HPDE6-E6E7 (cell line): ENCODE results near the gene RAPGEF3.

ENCODE experiments used
- DNase-seq: peaks from one replicate; pipeline ENCODE4 v3.0.0; 2011; ENCODE audit warnings: missing footprints; ENCODE audit errors: extremely low spot score

Gene RAPGEF3, protein sequence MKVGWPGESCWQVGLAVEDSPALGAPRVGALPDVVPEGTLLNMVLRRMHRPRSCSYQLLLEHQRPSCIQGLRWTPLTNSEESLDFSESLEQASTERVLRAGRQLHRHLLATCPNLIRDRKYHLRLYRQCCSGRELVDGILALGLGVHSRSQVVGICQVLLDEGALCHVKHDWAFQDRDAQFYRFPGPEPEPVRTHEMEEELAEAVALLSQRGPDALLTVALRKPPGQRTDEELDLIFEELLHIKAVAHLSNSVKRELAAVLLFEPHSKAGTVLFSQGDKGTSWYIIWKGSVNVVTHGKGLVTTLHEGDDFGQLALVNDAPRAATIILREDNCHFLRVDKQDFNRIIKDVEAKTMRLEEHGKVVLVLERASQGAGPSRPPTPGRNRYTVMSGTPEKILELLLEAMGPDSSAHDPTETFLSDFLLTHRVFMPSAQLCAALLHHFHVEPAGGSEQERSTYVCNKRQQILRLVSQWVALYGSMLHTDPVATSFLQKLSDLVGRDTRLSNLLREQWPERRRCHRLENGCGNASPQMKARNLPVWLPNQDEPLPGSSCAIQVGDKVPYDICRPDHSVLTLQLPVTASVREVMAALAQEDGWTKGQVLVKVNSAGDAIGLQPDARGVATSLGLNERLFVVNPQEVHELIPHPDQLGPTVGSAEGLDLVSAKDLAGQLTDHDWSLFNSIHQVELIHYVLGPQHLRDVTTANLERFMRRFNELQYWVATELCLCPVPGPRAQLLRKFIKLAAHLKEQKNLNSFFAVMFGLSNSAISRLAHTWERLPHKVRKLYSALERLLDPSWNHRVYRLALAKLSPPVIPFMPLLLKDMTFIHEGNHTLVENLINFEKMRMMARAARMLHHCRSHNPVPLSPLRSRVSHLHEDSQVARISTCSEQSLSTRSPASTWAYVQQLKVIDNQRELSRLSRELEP

DNA sequence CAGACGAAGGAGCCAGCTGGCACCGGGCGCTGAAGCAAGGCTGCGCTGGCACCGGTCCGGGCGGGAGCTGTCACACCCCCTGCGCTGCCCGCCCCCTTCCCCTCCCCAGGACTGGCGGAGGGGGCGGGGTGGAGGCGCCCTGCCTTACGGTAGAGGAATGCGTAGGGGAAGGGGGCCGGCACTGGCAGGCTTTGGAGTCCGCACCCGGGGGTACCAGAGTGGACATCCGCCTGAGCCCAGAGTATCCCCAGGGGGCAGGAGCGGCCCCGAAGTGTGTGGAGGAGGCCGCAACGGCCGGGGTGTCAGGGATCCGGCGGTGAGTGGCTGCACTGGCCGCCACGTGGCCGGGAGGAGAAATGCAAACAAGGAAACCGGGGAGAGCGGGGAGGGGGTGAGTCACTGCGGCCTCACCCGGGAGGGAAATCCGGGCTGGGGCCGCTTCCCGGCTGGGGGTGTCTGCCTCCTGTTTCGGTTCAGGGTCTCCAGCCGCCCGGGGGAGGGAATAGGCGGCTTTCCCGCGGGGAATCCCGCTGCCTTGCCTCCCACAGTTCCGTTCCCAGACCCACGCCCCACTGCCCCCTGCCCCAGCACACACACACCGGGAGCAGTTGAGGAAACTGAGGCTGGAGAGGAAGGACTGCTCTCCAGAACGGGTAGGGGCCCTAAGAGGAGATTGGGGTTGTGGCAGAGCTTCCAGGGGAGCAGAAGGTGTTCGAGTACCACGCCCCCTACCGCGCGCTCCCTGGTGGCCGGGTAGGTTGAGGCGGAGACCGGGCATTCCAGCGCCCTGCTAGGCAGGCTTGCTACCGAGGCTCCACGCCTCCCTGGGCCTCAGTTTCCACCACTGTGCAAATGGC is at the start of gene RAPGEF3:
RAPGEF3 (minus strand) TSS at position 47 of the 857 bp plus-strand sequence. CDS start 324 bp downstream, outside the sequence.
- DNase-seq: peak; percentile 94

DNA sequence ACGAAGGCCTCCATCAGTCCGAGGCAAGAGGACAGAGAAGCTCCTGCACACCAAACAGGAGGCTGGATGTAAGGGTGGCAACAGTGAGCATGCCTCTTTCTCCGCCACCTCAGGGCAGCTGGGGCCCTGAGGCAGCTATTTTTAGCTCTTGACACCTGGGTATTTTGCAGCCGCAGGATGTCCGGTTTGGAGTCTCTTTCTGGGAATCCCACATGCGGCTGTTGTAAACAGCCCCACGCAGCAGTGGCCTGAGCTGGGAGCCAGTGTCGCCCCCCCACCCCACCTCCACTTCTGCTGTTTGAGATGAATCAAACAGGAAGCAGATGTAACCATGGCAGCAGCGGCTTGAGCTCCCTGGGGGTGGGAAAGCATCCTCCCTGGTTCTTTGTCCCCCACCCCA is 49.4 kb upstream of the RAPGEF3 start:
- no peak for DNase-seq

DNA sequence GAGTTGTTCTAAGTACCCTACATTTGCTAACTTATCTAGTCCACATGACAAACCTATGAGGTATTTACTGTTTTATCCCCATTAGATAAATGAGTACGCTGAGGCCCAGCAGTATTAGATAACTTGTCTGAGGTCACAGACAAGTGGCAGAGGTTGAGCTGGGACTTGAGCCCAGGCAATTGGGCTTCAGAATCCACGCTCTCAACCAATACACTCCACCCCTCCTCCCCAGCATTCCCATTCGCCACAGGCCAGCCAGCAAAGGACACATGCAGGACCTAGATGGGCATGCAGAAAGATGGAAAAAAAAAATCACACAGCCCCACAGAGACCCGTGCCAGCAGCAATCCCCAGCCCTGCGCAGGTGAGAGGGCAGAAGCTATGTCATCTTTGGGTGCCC is 48.7 kb upstream of the RAPGEF3 start:
- no peak for DNase-seq

DNA sequence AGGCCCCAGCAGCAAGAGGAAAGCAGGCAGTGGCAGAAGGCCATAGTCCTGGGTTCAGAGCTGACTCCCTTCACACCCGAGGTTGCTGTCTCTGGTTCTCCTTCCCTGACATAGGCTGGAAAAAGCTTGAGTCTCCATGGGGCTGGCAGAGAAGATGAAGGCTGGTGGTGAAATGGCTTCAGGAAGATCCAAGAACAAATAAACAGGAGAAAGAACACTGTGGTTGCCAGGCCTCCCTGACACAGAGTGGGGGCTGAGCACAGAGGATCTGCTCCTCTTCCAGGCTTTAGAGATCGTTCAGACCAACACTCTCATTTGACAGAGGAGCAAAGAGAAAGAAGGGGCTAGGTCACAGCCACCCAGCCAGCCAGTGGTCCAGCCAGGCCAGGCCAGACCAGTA is 46.7 kb upstream of the RAPGEF3 start:
- DNase-seq: no peak

DNA sequence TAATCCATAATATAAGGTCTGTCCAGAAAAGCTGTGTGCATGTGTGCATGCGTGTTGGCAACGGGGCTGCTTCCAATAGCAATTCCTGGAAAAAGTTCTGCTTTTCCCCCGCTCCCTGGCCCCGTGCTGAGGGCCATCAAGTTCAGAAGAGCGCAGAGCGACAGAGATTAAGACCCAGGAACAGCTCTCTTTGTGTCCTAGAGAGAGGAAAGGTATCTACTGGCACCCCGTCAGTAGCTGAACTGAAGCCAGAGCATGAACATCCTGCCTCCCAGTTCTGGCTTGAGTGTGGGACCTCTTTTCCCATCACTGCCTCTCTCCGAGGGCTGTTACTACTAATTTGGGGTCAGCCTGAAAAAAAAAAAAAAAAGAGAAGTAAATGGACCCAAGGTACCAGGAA is 45.5 kb upstream of the RAPGEF3 start:
- no peak for DNase-seq

DNA sequence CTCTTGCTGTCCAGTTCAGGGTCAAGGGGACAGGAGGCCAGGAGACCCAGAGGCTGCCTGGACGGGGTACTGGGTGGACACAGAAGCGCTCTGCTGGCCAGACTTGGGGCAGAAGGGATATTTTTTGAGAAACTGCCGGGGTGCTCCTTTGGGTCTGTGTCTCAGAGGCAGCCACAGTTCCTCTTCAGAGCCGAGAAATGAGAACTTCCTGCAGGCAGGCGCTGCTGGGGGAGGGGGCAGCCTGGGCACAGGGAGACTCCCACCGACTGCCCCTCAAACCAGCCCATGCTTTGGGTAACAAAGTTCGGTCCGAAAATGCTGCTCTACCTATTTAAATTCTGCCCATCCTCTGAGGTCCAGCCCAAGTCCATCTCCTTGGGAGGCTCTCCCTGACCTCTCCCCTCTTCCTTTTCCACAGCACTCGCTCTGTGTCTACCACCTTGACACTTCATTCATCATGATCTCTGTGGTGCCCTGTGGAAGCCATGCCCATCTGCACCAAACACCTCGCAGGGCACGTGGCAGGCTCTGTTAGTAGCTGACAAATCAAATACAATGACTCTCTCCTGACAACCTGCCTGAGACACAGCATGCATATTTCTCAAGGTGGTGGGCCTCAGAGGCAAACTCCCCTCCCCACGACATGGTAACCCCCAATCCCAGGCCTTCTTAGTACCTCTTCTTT is 44.7 kb upstream of the RAPGEF3 start:
- DNase-seq: no peak

DNA sequence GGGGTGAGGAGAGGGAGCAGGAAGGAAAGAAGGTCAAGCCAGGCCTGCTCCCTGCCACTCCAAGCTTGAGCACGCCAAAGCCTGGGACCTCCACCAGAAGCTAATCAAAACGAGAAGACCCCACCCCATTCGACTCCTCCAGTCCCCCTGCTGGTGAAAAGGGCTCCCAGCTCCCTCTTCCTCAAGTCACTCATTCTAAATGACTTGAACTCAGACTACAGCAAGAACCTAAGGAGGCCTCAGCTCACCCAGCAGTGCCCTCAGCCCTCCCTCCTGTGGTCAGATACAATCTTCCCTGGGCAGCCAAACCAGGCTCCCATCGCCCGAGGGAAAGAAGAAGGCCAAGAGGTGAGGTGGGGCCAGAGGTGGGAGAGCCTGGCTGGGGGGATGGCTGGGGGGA is 43.6 kb upstream of the RAPGEF3 start:
- DNase-seq: no peak

DNA sequence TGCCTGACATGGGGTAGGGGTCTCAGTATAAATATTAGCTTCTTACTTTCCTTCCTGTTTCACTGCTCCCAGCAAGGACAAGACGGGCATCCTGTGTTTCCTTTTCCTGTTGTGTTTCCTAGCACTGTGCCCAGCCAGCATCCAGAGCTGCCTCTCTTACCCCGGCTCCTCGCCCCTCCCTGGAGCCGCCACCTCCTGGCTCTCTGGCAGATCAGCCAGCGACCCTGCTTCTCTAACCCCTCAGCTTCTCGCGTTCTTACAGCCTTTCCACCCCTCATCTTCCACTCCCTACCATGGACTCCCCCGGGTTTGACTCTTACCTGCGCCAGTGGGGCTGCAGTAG is 43.2 kb upstream of the RAPGEF3 start:
- no peak for DNase-seq

DNA sequence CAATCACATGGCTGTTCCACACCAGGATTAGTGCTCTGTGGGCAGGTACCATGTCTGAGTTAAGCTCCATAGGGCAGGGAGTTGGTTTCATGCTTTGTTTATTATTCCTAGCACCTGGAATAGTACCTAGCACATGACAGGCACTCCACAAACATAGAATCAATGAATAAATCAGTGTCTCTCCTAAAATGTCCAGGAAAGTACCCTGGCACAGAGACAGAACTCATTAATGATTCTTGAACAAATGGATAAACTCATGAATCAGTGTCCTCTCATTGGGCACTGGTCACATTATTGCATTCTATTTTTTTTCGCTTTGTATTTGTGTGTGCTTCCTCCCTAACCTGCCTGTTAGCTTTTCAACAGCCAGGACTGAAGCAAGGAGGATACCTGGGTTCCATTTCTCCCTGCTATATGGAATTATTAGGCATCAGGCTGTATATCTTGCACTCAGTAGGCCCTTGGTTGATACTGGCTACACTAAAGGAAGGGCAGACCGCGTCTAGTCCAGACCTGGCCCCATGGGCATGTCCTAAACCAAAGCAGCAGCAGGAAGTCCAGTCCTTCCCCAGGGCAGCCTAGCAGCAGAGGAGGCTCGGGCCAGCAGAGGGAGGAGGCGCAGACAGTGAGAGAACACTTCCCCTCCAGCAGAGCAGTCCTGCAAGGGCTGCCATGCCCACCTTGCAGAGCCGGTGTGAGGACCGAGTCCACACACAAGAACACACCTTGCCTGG is 42.7 kb upstream of the RAPGEF3 start:
- no peak for DNase-seq

DNA sequence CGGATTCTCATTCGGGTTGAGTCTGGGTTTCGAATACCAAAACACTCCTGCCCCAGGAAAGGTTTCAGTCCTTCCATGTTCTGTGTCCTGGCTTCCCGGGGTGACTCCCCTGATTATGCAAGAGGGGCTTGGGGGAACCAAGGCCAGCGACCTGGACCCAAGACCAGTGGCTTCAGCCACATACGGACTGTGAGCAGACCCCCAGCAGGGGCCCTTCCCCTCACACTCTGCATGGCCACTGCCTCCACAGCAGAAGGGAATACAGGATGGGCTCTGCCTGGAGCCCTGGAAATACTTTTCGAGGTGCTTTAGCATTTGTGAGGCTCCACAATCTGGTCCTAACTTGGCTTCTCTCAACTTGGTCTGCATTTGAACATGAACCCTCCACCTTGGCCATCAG is 41.9 kb upstream of the RAPGEF3 start:
- no peak for DNase-seq

DNA sequence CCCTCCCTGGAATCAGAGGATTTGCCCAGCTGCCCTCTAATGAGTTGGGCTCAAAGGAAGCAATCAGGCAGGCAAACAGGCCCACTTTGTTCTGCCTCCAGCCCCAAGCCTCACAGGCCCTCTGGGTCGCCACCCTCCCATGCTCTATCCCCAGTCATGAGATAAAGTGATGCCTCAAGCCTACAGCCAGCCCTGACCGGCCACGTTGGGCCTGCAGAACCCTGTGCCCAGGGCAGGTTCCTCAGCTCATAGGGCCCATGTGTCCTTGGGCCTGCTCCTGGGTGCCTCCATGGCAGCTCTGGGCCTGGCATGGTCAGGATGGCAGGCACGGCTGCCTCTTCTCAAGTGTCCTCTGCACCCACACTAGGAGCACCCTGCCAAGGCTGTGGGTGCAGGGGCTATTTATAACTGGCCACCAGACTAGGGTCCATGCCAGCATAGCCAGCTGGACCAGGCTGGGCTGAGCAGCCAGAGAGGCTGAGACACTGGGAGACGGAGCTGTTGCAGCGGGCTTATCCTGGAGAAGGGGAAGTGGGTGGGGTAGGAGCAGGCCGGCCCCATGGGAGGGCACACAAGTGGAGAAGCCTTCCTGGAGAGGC is 40.8 kb upstream of the RAPGEF3 start:
- DNase-seq: no peak

DNA sequence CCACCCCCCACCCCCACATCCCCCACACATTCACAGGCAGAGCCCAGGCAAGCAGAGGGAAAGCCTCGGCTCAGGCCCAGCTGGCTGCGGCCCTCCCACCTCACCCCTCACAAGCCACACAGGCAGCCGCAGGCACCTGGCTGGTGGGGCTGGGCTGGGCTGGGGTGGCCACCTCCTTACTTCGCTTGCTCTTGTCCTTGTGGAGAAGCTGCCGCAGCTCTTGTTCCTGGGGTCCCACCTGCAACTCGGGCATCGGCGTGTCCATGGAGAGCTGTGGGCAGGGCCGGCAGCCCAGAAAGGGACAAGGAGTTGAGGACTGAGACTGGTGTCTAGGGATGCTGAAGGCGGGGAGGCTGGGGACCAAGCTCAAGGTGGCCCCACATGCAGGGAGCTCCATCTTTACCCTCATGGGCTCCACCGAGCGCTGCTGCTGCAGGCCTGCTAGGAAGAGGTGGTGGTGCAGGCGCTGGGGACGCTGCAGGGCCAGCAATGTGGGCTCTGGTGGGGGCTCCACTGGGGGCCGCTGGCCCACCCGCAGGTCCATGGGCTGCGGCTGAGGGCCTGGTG is 39.8 kb upstream of the RAPGEF3 start:
- DNase-seq: no peak

DNA sequence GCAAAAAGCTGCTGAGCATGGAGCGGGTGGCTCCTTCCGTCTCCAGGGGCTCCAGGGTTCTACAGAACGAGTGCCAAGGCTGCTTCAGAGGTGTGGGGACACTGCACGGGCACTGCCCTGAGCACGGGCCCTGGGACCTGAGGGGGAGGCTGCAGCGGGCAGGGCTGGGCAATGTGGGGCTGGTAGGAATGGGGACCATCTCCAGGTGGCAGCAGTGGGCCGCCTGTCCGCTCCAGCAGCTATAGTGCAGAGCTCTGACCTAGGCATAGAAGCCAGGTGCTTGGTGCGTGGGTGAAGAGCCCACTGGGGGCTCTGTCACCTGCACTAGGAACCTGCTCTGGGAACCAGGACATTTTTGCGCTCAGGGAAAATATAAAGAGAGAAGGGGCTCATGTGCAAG is 38.8 kb upstream of the RAPGEF3 start:
- DNase-seq: no peak

DNA sequence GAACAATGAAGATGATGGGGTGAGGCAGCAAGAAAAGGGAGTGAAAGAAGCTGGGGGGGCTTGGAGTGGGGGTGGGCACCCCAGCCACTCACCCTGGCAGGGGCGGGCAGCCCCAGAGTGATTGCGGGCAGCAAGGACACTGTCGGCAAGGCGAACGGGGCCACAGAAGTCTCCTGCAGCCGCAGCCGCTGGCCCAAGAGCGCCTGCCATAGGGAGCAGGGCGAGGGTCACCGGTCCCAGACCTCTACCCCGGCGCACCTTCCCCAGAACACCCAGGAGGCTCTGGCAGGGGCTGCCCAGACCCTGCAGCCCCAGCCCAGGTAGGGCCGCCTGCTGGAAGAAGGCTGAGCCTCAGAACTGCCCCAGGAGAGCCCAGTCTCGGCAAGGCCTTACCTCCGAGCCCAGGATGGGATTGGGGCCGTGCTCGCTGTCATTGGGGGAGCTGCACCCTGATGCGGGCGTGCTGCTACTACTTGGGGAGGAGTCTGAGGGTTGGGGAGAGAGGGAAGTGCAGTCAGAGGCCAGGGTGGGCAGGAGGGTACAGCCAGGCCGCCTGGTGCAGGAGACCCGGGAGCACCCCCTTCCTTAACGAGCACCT is 37.2 kb upstream of the RAPGEF3 start:
- no peak for DNase-seq

DNA sequence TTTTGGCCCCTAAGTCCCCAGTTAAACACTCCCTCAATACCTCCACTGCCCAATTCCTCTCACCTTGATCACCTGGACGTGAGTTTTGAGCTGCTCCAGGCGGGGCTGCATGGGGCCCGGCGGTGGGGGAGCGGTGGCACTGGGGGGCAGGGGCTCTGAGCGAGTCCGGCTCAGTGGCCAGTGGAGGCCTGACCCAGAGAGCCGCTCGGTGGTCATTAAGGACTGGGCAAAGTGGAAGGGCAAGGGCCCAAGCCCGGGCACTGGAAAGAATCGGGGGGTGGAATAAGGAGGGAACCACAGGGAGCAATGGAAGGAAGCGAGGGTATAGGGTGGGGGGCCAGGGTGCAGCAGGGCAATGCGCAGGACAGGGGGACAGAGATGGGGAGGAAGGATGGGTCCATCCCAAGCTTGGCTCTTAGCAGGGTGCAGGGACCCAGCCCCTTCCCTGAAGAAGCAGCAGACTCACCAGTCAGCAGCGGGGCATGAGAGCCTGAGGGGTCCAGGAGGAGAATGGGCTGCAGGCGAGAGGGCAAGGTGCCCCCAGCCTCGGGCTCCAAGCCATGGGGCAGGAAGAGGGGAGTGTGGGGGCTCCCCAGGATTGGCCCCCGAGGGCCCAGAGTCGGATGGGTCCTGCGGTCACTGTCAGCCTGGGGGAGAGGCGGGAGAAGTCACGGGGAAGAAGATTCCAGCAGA is 36.6 kb upstream of the RAPGEF3 start:
- no peak for DNase-seq

DNA sequence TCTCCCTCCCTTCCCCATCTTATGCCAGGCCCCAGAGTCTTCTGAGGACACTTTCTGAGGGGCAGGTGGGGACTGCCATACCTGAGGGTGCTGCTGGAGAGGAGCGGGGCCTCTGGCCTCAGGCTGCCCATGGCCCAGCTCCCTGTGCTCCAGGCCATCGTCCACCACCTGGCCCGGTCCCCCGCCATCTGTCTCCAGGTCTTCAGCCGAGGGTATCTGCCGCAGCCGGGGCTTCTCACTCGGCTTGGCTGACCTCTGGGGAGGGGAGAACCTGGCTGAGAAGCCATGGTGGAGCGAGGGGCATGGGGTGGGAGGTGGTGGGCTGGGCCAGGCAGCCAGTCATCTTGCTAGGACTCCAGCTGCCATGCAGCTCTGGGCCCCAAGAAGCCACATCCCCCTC is 36.0 kb upstream of the RAPGEF3 start:
- DNase-seq: no peak

DNA sequence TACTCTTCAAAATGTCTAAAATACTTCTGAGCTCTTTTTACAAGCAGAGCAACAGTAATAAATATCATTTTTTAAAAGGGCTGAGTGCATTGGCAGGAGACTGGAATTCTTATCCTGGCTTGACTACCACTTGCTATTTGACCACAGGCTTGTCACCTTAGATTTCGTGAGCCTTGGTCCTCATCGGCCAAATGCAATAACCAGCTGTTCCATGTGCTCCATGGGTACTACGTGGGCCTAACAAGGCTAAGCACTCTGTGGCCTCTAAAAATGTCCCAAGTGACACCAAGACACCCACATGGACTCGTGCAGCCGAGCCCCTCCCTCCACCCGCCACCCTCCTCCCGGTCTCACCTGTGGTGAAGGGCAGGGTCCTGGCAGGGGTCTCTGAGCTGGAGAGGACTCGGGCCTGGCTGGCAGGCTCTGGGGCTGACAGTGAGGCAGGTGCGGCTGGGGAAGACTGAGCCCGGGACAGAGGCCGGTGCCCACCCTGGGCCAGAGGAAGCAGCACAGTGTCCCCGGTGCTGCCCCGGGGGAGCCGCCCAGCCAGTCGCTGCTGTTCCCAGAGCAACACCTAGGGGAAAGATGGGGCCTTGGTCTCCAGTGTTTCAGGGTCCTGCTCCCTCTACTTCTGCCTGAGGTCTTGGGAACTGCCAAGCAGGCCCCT is 34.5 kb upstream of the RAPGEF3 start:
- DNase-seq: no peak

DNA sequence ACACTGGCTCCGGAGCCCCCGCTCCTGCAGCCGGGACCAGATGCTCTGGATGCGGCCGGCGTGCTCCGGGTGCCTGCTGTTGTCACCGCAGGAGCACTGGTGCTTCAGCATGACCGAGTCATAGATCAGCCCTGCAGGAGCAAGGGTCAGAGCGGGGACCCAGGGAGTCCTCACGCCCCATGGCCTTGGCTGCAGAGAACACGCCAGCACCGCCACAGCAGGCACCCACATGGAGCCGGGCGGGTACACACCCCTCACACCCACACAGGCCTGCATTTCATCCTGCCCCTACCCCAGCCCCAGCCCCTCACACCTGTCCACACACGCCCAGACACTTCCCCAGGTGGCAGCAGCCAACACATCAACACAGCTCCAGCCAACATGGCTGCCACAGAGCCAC is 33.2 kb upstream of the RAPGEF3 start:
- no peak for DNase-seq
